Posterior cingulate gyrus (tissue), 11 donors: ENCODE results near the gene OSBPL8.

Source experiments
- DNase-seq, 10 donors: peaks; one replicate each; pipeline versions ENCODE4 v3.0.0 to v3.0.0-alpha.2; 2020 to 2021; ENCODE audit warnings: mixed read lengths in 3 of 10
- intact Hi-C: fragments of 100-400 bp; cut with DNase I; formaldehyde crosslinking; loops from one replicate; pipeline ENCODE4 v1.15.1; 2023

Gene OSBPL8

GRCh38 chr12:76318773-76319594 is 240.6 kb downstream of the OSBPL8 start:
- DNase-seq: no peak
- intact Hi-C loops: no loop called here

DNA sequence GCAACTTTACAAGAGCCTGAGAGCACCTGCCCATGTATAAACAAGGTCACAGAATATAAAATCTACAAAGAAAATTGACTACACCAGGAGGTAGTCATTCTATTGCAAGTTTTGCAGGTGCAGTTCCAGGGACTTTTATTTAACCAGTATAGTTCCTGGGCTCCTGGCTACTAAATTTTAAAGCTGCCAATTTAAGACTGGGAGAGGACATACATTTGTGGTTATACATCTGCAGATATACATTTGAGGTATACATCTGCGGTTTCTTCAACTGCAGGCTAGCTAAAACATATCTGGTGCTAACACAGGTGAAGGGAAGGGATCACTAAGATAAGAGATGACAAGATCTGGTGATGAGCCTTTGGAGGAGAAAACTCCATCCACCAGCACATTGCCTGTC is 241.6 kb downstream of the OSBPL8 start:
- intact Hi-C loops: no loop called here
- no peak for DNase-seq

DNA sequence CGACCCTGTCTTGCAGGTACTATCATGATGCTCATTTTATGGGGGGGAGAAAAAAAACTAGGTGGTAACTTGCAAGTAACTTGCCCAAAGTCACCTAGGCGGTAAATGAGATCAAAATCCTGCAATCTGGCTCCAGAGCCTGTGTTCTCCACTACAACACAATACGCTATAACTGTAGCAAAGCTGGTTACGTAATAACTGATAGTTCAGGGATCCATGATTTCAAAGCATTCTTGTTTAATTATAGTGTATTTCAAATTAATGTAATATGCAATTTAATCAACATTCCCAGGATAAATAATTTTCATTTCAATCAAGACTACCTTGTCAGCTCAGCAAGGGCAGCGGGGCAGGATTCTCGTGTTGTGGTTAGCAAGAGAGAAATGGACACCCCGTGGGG is 243.1 kb downstream of the OSBPL8 start:
- intact Hi-C loops: no loop called here
- no peak for DNase-seq

GRCh38 chr12:76313299-76313698 is 246.3 kb downstream of the OSBPL8 start:
- no peak for DNase-seq
- intact Hi-C loops: no loop called here

DNA sequence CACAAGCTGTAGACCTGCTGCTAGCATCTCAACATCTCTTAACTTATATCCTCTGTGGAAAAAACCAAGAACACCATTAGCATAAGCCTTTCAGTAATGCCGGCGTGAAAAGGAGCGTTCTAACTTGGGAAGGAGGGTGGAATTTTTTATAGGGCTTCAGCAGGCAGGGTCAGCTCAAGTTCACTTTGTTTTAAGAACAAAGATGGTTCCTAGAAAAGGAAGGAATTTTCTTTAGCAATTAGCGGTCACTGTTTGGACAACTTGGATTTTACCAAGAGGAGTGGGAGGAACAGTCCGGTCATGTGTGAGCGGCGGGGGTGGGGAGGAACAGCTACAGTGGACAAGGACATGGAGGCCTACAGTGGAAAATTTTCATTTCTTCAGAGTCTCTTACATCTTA is 247.3 kb downstream of the OSBPL8 start:
- intact Hi-C loops: no loop called here
- DNase-seq: peak in 1 of 10 donors; percentile 24

GRCh38 chr12:76311796-76312195 is 247.8 kb downstream of the OSBPL8 start:
- no peak for DNase-seq
- intact Hi-C loops: no loop called here

DNA sequence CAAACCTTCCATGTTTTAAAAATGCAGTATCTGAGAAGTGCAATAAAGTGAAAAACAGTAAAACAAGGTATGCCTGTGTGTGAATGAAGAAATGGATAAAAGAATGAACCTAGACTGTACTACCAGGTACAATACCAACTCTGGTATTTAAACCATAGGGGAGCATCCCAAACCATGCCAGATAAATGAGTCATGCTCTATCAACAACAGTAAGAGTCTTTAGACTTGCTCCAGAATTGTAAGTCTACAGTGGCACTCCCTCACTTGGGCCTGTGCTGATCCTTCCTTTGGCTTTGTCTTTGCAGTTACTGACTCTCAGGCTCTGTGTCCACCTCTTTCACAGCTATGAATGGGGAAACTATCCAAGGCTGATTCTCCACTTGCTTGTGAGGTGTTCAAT is 249.5 kb downstream of the OSBPL8 start:
- intact Hi-C loops: no loop called here
- DNase-seq: no peak

DNA sequence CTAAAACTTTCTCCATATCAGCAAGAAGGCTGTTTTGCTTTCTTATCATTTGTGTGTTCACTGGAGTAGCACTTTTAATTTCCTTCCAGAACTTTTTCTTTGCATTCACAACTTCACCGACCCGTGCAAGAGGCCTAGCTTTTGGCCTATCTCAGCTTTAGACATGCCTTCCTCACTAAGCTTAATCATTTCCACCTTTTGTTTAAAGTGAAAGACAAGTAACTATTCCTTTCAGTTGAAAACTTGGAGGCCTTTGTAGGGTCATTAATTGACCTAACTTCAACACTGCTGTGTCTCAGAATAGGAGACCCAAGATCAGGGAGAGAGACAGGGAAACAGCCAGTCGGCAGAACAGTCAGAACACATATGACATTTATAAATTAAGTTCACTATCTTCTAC is 250.7 kb downstream of the OSBPL8 start:
- DNase-seq: no peak
- intact Hi-C loops: no loop called here

DNA sequence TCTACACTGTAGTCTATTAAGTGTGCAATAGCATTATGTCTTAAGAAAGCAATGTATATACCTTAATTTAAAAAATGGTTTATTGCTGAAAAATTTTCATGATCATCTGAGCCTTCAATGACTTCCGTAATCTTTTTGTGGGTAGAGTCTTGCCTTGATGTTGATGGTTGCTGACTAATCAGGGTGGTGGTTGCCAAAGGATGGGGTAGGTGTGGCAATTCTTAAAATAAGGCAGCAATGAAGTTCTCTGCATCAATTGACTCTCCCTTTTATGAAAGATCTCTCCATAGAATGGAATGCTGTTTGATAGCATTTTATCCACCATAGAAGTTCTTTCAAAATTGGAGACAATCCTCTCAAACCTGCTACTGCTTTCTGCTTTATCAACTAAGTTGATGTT is 252.5 kb downstream of the OSBPL8 start:
- DNase-seq: no peak
- intact Hi-C loops: no loop called here

DNA sequence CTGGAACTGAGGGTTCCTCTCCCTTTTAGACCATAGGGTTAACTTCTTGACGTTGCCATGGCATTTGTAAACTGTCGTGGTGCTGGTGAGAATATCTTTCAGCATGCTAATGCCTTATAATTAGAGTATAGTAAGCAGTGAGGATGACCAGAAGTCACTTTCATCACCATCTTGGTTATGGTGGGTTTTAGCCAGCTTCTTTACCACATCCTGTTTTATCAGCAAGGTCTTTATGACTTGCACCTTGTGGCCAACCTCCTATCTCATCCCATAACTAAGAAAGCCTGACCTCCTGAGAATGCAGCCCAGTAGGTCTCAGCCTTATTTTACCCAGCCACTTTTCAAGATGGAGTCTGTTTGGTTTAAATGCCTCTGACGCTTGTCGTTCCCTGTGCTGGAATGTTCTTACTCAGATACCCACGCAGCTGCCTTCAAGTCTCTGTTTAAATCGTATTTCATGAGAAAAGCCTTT is 255.5 kb downstream of the OSBPL8 start:
- intact Hi-C loops: no loop called here
- no peak for DNase-seq

GRCh38 chr12:76303365-76303764 is 256.2 kb downstream of the OSBPL8 start:
- intact Hi-C loops: no loop called here
- no peak for DNase-seq
